Activated naive CD8-positive, alpha-beta T cell (primary cell): ENCODE measurements around the gene TRAPPC3.

Source experiments
- H3K27ac Mint-ChIP-seq: one replicate; pipeline ENCODE4 v1.8.0; 2021; ENCODE audit warnings: mixed read lengths
- H3K27me3 Mint-ChIP-seq: one replicate; pipeline ENCODE4 v1.8.0; 2021; ENCODE audit warnings: mixed read lengths
- H3K36me3 Mint-ChIP-seq: one replicate; pipeline ENCODE4 v1.8.0; 2021; ENCODE audit warnings: mixed read lengths
- H3K4me1 Mint-ChIP-seq: one replicate; pipeline ENCODE4 v1.8.0; 2021; ENCODE audit warnings: low read depth, mixed read lengths
- H3K4me3 Mint-ChIP-seq: one replicate; pipeline ENCODE4 v1.8.0; 2021; ENCODE audit warnings: mild to moderate bottlenecking, mixed read lengths
- H3K9me3 Mint-ChIP-seq: one replicate; pipeline ENCODE4 v1.8.0; 2021; ENCODE audit warnings: low read depth, mixed read lengths

The TRAPPC3 gene

DNA sequence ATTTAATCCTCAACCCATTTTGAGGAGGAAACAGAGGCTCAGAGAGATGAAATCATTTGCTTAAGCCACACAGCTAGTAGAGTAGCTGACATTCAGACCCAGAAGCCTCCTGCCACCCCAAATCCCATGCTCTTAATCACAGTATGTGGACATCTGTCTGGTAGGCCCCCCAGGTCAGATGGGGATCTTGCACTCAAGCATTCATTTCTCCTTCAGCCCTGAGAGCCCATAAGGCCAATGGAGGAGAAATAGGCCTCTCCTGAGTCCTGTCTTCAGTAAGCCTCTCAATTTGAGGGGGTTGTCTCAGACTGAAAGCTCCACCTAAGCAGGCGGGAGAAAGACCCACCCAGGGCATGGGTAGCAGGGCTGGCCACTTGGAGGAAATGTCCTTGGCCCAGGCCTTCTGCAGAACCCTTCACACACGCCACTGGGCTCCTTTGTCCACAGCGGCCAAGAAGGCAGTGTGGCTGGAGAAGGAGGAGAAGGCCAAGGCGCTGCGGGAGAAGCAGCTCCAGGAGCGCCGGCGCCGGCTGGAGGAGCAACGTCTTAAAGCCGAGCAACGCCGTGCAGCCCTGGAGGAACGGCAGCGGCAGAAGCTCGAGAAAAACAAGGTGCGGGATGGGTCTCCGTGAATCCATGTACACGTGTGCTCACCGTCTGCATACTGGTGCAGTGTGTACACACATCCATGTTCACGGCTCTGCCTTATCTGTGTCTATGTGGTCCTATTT lies 22.9 kb upstream of the TRAPPC3 start:
- H3K27me3 Mint-ChIP-seq: no peaks in the 10 kb centered on the region
- no peaks in the 10 kb centered on the region for H3K36me3 Mint-ChIP-seq
- no peak overlapping the region for H3K4me3 Mint-ChIP-seq
- H3K9me3 Mint-ChIP-seq: no peaks in the 10 kb centered on the region
- peak overlapping the region; percentile 72 for H3K27ac Mint-ChIP-seq
- peaks cover 31% of the 10 kb centered on the region for H3K4me1 Mint-ChIP-seq

DNA sequence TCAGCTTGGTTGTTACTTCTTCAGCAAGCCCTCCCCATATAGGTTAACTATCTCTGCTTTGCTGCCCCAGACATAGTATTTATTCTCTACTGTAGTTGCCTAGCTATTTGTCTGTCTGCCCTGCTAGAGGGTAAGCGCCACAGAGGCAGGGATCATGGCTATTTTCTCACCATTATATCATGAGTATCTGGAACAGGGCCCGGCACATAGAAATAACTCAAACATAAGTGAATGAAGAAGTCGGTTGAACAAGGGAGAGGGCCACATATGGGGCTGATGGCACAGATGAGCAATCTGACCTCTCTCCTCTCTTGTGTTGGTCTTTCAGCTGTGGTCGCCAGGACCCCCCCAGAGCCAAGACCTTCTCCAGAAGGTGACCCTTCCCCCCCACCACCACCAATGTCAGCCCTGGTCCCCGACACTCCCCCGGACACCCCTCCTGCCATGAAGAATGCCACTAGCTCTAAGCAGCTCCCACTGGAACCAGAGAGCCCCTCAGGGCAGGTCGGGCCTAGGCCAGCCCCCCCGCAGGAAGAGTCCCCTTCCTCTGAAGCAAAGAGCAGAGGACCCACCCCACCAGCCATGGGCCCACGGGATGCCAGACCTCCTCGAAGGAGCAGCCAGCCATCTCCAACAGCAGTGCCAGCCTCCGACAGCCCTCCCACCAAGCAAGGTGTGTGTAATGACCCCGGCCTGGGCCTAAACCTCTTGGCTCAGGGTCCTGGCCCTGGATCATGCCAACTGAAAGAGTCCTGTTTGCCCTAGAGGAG lies 21.5 kb upstream of the TRAPPC3 start:
- H3K36me3 Mint-ChIP-seq: no peaks in the 10 kb centered on the region
- no peaks in the 10 kb centered on the region for H3K9me3 Mint-ChIP-seq
- no peak overlapping the region for H3K4me3 Mint-ChIP-seq
- peak overlapping the region; percentile 41 for H3K27ac Mint-ChIP-seq
- H3K27me3 Mint-ChIP-seq: no peaks in the 10 kb centered on the region
- H3K4me1 Mint-ChIP-seq: peaks cover 44% of the 10 kb centered on the region

DNA sequence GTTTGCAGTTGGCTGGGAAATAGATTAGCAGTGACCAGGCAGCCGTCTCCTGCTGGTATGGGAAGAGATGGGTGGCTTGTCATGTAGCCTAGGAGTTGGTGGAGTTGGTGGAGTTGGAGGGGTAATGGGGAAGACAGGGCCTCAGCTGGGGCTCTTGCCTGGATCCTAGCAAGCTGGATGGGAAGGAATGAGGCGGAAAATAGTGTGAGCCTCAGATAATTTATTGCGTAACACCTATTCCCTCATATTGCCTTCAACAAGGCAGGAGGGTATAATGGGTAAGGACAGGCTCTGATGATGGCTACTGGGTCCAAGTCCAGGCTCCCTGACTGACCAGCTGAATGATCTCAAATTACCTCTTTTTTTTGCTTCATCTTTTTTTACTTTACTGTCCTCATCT lies 19.2 kb upstream of the TRAPPC3 start:
- Mint-ChIP-seq H3K9me3 (no peaks in the 10 kb centered on the region), H3K36me3 (peaks cover 4% of the 10 kb centered on the region), H3K4me1 (peaks cover 51% of the 10 kb centered on the region), H3K27me3 (no peaks in the 10 kb centered on the region), H3K4me3 (no peak overlapping the region), H3K27ac (peak overlapping the region; percentile 80)

DNA sequence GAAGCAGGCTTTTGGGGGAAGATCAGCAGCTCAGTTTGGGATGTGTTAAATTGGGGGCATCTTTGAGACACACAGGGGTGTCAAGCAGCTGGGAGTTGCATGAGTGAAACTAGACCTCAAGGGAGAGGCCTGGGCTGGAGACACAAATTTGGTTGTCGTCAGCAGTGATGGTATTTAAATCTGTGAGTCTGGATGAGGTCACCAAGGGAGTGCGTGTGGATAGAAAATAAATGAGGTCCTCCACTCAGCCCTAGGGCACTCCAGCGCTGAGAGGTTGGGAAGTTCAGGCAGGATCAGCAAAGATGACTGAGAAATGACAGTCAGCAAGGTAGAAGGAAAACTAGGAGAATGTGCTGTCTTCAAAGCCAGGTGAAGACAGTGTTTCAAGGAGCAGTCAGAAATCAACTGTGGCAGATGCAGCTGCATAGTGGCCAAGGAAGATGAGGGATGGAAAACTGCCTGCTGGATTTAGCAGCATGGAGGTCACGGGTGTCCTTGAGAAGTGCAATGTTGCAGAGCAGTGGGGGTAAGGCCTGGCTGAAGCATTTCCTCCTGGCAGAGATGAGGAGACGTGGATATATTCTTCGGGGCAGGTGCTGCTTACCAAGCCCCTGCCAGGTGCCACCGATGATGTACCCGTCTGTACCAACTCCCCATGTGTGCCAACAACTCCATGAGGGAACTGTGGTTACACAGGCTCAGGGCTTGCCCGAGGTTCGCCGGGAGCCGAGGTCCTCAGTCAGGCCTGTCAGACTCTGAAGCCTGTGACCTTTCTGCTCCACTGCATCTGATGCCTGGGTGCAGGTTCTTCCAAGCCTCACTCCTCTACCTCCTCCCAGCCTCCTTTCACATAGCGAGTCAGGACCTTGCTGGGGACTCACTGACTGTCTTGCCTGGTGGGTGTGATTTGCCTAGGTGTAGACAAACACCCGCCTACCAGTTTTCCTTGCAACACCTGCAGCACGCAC lies 17.9 kb upstream of the TRAPPC3 start:
- Mint-ChIP-seq H3K4me3 (peak overlapping the region; percentile 18), H3K36me3 (peaks cover 4% of the 10 kb centered on the region), H3K27me3 (no peaks in the 10 kb centered on the region), H3K4me1 (peaks cover 56% of the 10 kb centered on the region), H3K27ac (peak overlapping the region; percentile 86), H3K9me3 (no peaks in the 10 kb centered on the region)

DNA sequence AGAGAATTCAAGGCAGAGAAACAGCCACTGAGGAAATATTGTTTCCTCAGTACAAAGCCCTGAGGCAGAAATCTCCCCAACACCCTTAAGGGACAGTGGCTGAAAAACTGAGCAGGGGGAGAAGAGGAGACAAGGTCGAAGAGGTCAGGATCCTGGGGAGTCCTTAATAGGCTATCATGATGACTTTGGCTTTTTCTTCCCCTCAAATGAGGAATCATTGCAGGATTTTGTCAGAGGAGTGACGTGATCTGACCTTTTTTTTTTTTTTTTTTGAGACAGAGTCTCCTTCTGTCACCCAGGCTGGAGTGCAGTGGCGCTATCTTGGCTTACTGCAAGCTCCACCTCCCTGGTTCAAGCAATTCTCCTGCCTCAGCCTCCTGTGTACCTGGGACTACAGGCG lies 16.9 kb upstream of the TRAPPC3 start:
- H3K4me1 Mint-ChIP-seq: peaks cover 67% of the 10 kb centered on the region
- H3K4me3 Mint-ChIP-seq: no peak overlapping the region
- H3K9me3 Mint-ChIP-seq: no peaks in the 10 kb centered on the region
- peak overlapping the region; percentile 66 for H3K27ac Mint-ChIP-seq
- H3K36me3 Mint-ChIP-seq: peaks cover 4% of the 10 kb centered on the region
- no peaks in the 10 kb centered on the region for H3K27me3 Mint-ChIP-seq

DNA sequence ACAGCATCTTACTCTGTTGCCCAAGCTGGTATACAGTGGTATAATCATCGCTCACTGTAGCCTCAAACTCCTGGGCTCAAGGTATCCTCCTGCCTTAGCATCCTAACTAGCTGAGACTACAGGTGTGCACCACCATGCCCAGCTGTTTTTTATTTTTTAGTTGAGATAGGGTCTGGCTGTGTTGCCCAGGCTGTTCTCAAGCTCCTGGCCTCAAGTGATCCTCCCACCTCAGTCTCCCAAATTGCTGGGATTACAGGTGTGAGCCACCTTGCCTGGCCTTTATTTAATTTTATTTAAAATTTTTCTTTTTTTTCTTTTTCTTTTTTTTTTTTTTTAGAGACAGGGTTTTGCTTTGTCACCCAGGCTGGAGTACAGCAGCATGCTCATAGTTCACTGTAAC lies 15.9 kb upstream of the TRAPPC3 start:
- Mint-ChIP-seq H3K36me3 (peaks cover 4% of the 10 kb centered on the region), H3K27ac (peak overlapping the region; percentile 72), H3K27me3 (no peaks in the 10 kb centered on the region), H3K9me3 (no peaks in the 10 kb centered on the region), H3K4me3 (no peak overlapping the region), H3K4me1 (peaks cover 69% of the 10 kb centered on the region)

DNA sequence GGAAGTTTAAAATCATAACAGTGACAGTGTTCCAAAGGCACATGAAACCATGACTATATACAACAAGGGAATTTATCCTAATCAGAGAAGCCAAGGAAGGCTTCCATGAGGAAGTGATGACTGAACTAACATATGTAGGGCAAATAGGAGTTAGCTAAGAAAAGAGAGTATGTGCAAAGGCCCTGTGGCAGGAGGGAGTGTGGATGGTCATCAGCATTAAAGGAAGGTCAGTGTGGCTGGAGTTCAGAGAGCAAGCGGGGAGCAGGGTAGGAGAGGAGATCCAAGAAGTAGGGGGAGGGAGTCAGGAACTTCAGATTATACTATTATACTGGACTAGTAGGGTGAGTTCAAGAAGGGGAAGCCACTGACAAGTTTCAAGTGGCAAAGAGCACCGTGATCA lies 15.1 kb upstream of the TRAPPC3 start:
- Mint-ChIP-seq H3K9me3 (no peaks in the 10 kb centered on the region), H3K4me3 (peak overlapping the region; percentile 25), H3K36me3 (peaks cover 7% of the 10 kb centered on the region), H3K4me1 (peaks cover 71% of the 10 kb centered on the region), H3K27me3 (no peaks in the 10 kb centered on the region), H3K27ac (peak overlapping the region; percentile 72)

DNA sequence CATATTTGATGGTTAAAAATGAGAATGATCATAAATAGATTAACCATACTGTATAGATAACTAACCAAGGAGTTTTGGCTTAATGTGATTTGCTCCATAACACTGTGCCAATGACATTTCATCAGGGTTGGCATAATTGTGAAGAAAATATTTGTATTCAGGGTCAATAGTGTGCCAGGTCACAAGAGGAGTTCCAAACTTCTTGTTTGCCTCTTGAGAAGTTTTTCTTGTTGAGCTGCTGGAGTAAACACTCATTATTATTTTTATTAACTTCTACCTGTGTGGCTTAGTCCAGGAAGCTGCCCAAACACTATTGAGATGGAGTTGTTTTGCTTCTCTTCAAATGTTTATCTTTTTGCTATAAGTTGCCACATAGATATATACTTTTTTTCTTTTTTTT lies 14.1 kb upstream of the TRAPPC3 start:
- Mint-ChIP-seq H3K27me3 (no peaks in the 10 kb centered on the region), H3K36me3 (peaks cover 9% of the 10 kb centered on the region), H3K4me3 (peak overlapping the region; percentile 92), H3K4me1 (peaks cover 73% of the 10 kb centered on the region), H3K27ac (peak overlapping the region; percentile 99), H3K9me3 (no peaks in the 10 kb centered on the region)

DNA sequence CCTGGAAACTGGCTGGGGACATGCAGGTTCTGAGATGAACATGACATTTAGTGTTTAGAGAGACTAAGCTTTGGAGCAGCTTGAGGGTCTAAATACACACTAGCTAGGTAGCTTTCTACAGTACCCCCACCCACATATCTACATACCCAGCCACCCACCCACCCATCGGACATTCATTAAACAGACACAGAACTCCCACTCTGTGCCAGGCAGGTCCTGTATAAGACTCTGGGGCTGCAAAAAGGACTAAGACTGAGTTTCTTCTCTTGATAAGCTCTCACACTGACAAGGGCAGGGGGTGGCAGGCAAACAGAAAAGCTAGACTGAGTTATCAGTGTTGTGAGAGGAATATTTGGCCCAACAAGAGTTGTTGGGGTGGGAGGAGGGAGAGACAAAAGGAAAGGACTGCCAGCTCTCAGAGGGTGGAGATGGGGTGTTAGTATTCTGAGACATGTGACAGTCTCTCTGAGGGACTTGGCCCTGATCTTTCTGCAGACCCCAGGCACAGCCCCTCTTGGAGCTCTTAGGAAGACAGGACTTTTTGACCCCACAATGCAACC lies 13.5 kb upstream of the TRAPPC3 start:
- Mint-ChIP-seq H3K4me1 (peaks cover 77% of the 10 kb centered on the region), H3K27me3 (no peaks in the 10 kb centered on the region), H3K36me3 (peaks cover 9% of the 10 kb centered on the region), H3K9me3 (no peaks in the 10 kb centered on the region), H3K4me3 (peak overlapping the region; percentile 92), H3K27ac (peak overlapping the region; percentile 99)

DNA sequence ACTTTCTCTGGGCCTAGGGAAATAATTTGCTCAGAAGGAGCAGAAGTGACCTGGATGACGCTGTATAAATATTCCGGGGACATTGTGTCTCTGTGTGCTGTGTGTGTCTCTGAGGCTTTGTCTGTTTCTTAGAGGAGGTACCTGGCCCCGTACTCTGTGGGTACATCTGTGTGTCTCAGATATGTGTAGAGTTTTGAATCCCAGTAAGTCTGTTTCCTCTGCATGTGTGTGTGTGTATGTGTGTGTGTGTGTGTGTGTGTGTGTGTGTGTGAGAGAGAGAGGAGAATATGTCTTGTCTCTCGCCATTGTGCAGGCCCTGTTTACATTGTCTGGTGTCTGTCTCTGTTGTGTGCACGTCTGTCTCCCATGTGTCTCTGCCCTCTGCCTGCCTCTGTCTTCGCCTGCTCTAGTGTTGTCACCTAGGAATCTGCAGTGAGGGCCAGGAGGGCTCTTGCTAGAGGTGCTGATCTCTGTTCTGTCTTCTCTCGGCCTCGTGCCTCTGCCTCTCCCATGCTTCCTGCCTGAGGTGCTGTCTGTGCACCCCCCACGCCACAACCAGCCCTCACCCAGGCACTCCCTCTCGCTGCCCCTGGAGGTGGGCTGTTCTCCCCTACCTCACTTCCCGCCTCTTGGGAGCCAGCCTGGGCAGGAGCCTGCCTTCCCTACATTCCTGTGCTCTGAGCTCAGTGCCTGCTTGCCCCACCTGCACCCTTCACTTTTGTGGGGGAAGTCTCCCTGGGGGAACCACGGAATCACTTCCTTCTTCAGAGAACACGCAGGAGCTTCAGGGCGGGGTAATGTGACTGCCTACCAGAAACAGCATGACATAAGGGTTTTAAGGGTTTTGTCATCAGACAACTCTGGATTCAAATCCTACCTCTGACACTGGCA lies 12.6 kb upstream of the TRAPPC3 start:
- Mint-ChIP-seq H3K4me3 (peak overlapping the region; percentile 92), H3K27me3 (no peaks in the 10 kb centered on the region), H3K9me3 (no peaks in the 10 kb centered on the region), H3K27ac (peak overlapping the region; percentile 99), H3K4me1 (peaks cover 74% of the 10 kb centered on the region), H3K36me3 (peaks cover 9% of the 10 kb centered on the region)

DNA sequence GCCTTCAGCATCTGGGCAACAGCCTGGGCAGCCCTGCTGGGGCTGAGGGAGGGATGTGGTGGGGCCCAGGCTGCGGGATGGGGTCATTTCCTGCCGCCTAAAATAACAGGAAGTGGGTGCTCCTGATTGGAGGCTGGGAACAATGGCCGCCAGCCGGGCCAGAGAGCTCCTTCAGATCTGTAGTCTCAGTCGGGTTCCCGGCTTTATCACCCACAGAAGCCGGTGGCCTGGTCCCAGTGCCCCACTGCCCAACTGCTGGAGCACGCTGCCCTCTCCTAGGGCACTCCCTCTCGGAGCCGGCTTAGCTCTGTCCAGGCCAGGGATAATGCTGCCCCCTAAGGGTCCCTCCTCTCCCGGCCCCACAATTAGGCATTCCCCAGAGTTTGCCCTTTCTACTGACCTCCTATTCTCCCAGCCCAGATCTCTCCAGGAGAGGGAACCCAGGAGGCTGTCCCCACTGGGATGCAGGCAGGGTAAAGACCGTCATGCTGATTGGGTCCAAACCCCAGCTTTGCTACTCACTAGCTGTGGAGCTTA lies 11.7 kb upstream of the TRAPPC3 start:
- peaks cover 9% of the 10 kb centered on the region for H3K36me3 Mint-ChIP-seq

DNA sequence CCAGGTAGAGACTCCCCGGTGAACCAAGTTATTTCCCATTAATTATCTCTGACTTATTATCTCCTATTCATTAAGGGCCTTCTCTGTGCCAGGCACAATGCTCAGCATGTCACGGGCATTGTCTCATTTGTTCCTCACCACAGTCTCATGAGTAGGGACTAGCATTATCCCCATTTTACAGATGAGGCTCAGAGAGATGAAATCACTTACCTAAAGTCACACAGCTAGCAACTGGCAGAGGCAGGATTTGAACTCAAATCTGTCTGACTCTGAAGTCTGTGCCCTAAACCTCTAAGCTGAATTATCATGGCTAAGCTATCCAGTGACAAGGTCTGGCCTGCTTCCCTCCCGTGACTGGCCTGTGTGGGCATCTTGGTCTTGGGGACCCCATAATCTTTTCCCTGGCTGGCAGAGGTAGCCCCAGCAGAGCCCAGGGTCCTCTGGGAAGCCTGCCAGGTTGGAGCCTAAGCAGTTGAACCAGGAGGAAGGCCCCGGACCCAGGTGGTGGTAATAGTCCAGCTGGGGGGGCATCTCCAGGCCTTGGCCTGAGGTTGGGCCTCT lies 11.2 kb upstream of the TRAPPC3 start:
- Mint-ChIP-seq H3K4me3 (peak overlapping the region; percentile 92), H3K27ac (peak overlapping the region; percentile 99), H3K36me3 (peaks cover 9% of the 10 kb centered on the region), H3K27me3 (no peaks in the 10 kb centered on the region), H3K9me3 (no peaks in the 10 kb centered on the region), H3K4me1 (peaks cover 64% of the 10 kb centered on the region)

More for the DNA sequence above, 11.7 kb upstream of the TRAPPC3 start:
- Mint-ChIP-seq H3K27me3 (no peaks in the 10 kb centered on the region), H3K9me3 (no peaks in the 10 kb centered on the region), H3K27ac (peak overlapping the region; percentile 99), H3K4me3 (peak overlapping the region; percentile 92), H3K4me1 (peaks cover 65% of the 10 kb centered on the region)

DNA sequence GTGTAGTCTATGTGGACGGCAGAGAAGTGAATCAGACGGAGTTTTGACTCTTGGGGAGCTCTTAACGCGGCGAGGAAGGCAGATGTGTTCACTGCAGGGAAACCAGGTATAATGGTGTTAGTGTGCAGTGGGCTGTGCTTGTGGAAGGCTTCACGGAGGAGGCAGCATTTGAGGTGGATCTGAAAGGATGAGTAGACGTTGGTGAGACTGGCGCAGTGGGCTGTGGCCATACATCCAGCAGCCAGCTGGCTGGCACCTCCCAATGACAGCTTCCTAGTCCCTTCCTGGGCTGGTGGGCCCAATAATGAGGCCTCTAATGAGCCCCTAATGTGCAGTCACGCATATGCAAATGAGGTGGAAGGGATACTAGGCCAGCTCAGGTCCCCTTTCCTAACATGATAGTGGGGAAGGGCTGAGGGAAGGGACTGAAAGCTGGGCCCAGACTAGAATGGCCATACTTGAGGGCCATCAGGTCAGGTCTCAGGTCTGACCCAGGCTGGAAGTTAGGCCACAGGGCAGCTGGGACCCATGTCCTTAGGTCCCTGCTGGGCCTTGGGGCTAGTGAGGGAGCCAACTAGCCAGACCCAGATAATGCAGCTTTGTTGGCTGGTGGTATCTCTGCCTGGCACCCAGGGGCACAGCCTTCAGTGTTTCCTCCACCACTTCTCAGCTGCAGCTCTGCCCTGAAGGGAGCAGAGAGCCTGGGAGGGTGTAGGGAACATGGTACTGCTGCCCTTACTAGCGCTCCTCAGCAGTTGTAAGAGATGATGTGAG lies 10.5 kb upstream of the TRAPPC3 start:
- Mint-ChIP-seq H3K4me3 (peak overlapping the region; percentile 92), H3K4me1 (peaks cover 65% of the 10 kb centered on the region), H3K27ac (peak overlapping the region; percentile 99), H3K27me3 (no peaks in the 10 kb centered on the region), H3K36me3 (peaks cover 9% of the 10 kb centered on the region), H3K9me3 (no peaks in the 10 kb centered on the region)
